A549 (cell line): ENCODE data around the gene CLTCL1.

ENCODE experiments used
- CHD2 ChIP-seq: fragments of 150-350 bp; IDR thresholded peaks from 2 replicates; pipeline ENCODE4 v1.6.1; 2014; ENCODE audit warnings: low read length; ENCODE audit not compliant: partially characterized antibody
- MAZ ChIP-seq: fragments of 150-350 bp; IDR thresholded peaks from 2 replicates; pipeline ENCODE4 v1.6.1; 2014; ENCODE audit warnings: antibody characterized with exemption, low read depth, low read length, borderline replicate concordance
- TF ChIP-seq, protein P1 (sequence below): IDR thresholded peaks from 2 replicates; pipeline ENCODE4 v1.6.1; 2012
- TF ChIP-seq, protein P2 (sequence below): fragments of >200 bp; sonication (Bioruptor Twin); formaldehyde crosslinking; IDR thresholded peaks from 3 replicates; pipeline ENCODE4 v1.5.1; 2016
- TF ChIP-seq, protein P3 (sequence below): fragments of 200-600 bp; sonication (generic); IDR thresholded peaks from 2 replicates; pipeline ENCODE4 v1.6.1; 2016; ENCODE audit warnings: antibody characterized with exemption, mild to moderate bottlenecking, moderate library complexity

DNA sequence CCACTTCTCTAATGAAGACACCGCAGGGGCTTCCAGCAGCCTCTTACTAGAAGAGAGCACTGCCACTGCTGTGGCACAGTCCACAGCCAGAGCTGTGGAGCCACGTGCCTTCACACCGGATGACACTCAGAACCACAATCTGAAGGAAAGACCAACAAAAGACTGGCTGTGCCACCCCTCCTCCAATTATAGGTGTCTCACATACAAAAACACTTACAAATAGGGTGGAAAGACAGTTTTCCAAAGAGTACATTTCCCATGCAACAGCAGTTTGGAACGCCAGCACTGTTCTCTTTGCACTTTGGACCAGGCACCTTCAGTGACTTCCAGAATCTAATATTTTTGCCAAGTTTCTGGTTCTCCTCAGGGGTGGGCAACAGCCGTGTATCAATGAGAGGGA is 74.9 kb downstream of the CLTCL1 start:
- no peak for TF ChIP-seq CHD2
- TF ChIP-seq, protein P1, sequence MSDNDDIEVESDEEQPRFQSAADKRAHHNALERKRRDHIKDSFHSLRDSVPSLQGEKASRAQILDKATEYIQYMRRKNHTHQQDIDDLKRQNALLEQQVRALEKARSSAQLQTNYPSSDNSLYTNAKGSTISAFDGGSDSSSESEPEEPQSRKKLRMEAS, result no peak
- TF ChIP-seq, protein P2, sequence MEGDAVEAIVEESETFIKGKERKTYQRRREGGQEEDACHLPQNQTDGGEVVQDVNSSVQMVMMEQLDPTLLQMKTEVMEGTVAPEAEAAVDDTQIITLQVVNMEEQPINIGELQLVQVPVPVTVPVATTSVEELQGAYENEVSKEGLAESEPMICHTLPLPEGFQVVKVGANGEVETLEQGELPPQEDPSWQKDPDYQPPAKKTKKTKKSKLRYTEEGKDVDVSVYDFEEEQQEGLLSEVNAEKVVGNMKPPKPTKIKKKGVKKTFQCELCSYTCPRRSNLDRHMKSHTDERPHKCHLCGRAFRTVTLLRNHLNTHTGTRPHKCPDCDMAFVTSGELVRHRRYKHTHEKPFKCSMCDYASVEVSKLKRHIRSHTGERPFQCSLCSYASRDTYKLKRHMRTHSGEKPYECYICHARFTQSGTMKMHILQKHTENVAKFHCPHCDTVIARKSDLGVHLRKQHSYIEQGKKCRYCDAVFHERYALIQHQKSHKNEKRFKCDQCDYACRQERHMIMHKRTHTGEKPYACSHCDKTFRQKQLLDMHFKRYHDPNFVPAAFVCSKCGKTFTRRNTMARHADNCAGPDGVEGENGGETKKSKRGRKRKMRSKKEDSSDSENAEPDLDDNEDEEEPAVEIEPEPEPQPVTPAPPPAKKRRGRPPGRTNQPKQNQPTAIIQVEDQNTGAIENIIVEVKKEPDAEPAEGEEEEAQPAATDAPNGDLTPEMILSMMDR, result no peak
- TF ChIP-seq MAZ, result no peak
- TF ChIP-seq, protein P3, sequence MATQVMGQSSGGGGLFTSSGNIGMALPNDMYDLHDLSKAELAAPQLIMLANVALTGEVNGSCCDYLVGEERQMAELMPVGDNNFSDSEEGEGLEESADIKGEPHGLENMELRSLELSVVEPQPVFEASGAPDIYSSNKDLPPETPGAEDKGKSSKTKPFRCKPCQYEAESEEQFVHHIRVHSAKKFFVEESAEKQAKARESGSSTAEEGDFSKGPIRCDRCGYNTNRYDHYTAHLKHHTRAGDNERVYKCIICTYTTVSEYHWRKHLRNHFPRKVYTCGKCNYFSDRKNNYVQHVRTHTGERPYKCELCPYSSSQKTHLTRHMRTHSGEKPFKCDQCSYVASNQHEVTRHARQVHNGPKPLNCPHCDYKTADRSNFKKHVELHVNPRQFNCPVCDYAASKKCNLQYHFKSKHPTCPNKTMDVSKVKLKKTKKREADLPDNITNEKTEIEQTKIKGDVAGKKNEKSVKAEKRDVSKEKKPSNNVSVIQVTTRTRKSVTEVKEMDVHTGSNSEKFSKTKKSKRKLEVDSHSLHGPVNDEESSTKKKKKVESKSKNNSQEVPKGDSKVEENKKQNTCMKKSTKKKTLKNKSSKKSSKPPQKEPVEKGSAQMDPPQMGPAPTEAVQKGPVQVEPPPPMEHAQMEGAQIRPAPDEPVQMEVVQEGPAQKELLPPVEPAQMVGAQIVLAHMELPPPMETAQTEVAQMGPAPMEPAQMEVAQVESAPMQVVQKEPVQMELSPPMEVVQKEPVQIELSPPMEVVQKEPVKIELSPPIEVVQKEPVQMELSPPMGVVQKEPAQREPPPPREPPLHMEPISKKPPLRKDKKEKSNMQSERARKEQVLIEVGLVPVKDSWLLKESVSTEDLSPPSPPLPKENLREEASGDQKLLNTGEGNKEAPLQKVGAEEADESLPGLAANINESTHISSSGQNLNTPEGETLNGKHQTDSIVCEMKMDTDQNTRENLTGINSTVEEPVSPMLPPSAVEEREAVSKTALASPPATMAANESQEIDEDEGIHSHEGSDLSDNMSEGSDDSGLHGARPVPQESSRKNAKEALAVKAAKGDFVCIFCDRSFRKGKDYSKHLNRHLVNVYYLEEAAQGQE, result no peak
